ENCODE data around the gene CCER1.
A peak's percentile ranks its signal among the peaks of the same experiment; 100 is the strongest.

Gene CCER1

DNA sequence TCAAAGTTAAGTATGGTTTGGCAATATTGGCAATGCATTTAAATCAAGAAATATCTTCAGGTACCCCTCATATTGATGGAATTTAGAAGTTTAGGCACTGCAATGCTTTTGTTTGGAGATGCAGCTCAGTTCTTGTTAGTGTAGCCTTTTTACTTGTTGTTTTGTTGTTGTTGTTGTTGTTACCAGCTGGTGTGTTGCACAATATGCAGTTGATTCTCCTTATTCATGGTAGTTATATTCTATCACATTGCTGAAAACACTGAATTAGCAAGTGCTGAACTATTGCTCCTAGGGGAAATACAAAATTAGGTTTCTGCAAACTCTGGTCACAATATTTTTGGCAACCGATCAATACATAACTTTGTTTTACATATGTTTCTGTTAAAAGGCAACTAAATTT lies 34.8 kb downstream of the CCER1 start:
- DNase-seq (ENCODE audit: low read depth, low spot score), result no peak

DNA sequence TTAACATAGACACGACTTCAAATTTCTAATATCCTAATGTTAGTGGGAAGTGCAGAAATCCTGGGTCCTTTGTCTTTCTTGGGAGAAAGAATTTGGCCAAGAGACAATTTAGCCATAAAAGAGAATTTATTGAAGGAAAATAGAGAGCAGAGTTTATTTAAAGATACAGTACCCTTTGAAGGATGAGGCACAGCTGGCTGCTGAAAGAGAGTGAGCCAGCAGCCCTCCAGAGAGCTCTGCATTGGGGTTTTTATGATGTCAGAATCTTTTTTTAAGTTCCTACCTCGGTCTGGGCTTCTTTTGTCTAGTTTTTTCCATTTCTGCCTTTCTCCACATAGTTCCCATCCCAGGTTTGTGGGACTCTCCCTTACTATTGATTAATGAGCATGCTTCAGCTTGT lies 37.5 kb downstream of the CCER1 start:
- no peak for DNase-seq (ENCODE audit: low read depth, low spot score)

DNA sequence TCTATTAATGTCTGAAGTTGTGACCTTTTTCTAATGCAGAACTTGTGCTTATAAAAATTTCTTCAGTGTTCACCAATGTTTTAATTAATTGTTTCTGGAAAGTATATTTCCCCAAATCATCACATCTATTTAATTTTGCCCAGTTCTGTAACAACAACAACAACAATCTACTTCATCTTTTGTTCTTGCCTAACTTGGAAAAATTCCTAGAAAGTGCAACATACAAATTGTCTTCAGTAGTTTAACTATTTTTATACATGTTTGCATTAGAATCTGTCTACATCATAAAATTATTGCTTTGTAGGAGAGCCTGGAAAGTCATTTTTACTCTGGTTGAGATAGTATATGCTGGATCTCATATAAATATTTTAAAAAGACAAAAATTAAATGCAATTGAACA lies 38.5 kb downstream of the CCER1 start:
- DNase-seq (ENCODE audit: low read depth, low spot score), result no peak

DNA sequence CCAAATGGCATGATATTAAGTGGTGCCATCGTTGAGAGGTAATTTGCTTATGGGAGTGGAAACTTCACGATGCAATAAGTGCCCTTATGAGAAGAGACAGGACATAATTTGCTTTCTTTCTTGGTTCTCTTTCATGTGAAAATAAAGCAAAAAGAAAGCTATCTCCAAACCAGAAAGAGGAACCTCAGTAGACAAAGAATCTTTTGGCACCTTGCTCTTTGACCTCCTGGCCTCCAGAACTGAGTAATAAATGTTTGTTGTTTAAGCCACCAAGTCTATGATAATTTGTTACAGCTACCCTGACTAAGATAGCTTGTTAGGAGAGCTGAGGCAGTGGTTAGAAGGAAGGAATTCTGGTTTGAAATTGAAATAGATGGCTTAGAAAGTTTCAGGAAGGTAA lies 39.6 kb downstream of the CCER1 start:
- no peak for DNase-seq (ENCODE audit: low read depth, low spot score)

DNA sequence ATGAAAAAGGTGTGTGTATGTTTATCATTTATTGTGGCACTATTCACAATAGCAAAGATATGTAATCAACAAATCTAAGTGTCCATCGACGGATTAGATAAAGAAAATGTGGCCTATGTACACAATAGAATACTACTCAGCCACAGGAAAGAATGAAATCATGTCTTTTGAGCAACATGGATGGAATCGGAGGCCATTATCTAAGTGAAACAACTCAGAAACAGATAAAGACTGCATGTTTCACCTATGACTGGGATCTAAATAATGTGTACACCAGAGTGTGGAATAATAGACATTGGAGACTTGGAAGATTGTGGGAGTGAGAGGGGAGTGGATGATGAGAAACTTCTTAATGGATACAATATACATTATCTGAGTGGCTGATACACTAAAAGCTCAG lies 44.0 kb downstream of the CCER1 start:
- no peak for DNase-seq (ENCODE audit: low read depth, low spot score)

DNA sequence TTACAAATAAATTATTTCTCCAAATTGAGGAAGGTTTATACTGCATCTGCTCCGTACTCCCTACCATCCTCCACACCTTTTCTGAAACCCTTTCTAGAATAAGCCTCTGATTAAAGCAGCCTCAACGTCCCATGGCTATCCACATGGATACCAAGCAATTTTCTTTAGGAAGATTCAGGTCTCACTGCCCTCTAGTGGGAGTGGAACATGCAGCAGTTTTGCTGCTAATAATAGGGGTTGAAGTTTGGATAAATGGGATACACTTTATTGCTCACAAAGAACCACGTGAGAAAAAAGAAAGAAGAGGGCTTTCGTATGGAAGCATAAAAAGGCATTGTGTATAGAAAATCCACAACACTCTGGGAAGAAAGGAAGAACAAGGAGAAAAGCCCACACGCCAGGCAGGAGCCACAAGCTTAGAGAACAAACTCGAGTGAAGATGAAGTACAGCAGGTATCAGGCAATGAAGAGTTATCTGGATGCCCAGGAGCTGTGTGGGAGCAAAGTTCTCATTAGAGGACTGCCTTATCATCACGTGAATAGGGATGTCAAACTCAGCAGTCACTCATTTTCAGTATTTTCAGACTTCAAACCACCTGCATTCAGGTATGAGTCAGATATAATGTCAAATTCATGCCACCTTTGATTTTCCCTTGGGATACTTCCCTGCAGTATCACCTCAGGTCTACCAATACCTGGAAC lies 45.8 kb downstream of the CCER1 start:
- peak; percentile 10 for DNase-seq (ENCODE audit: low read depth, low spot score)

DNA sequence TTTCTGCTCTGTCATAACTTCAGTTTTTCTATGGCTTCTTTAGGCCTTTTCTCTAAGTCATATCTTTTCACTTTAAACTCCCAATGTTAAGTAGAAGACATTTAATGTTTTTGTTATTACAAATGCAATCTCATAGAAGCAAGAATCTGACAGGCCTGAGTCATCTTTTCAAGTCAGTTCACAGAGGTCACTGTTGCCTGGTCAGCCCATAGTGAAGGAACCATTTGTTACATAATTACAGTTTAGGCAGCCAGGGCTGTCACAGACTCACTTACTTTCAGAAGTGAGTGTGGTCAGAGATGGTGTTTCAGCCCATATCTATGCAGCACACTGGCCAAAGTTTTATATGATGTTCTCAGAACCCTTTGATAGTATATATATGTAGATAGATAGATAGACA lies 46.5 kb downstream of the CCER1 start:
- no peak for DNase-seq (ENCODE audit: low read depth, low spot score)

DNA sequence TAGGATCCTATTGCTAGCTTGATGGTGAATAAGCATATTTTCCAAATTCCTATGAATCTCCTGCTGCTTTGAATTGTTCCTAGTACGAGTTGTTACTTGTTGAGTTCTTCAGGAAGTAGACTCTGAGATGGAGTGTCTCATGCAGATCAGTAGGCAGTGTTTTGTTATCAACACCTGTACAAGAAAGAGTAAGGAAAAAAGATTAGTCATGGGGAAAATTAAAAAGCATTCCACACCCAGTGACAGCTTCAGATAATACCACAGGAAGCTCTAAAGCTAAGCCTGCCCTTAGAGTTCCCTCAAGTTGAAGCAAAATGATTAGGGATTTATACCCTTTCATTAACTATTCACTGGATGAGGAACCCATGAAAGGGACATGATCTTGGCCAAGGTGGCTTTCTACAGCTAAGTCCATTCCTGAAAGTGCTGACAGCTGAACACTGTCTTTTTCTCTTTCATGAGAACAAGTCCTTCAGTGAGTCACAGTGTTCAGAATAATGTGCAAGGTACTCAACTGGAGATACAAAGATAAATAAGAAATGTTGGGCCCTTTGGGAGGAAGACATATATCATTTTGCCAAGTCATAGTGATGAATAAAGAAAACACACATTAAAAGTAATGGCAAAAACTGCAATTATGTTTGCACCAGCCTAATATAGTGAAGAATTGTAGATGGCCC lies 49.1 kb downstream of the CCER1 start:
- DNase-seq (ENCODE audit: low read depth, low spot score), result no peak

DNA sequence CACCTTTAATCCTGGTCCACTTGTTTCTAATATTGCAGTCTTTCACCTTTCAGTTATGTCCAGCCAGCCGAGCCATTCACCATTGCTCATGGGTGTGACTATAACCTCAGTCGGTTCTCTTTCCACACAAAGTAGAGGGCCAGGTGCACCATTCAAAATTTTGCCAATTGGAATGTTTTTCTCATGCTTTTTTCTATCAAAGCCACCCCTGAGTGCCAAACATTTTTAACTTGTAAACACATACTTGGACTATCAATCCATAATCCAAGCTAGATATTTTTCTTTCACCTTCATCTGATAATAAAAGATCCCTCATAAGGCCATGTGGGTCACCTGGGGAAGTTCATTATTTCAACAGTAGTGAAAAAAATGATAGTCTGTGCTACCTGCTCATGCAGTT lies 52.4 kb downstream of the CCER1 start:
- DNase-seq (ENCODE audit: low read depth, low spot score), result no peak
